ENCODE results near the gene ALKAL2. TPM values are rescaled to one million over a fixed set of nuclear protein-coding genes. Genes with fewer than 3 reads are reported as not detected.

ALKAL2 gene
- total and polyA plus RNA-seq, 2 donors (not counting 3 experiments of a cell fraction or from before 2014, with no cell fraction given) = not detected

DNA sequence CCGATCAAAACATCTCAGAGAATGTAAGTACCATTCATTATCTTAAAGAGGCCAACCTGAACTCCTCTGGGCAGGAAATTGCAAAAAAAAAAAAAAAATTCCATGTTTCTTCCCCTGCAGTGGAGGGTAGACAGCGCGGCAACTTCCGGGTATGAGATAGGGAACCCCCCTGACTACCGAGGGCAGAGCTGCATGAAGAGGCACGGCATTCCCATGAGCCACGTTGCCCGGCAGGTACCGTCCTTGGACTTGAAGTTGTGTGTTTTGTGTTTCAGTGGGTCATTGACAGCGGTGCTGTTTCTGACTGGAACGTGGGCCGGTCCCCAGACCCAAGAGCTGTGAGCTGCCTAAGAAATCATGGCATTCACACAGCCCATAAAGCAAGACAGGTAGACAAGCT, 16.0 kb downstream of the ALKAL2 start:
- Histone ChIP-seq H3K4me2 (ENCODE audit: insufficient read depth, low read length) (no peak overlapping the region), H3K4me1 (ENCODE audit: control insufficient read depth, extremely low read depth, insufficient read depth, low read length) (no peaks in the 10 kb centered on the region), H3K27me3 (ENCODE audit: control insufficient read depth in 2 of 2, insufficient read depth in 2 of 2, low read length in 2 of 2) (no peaks in the 10 kb centered on the region), H3K9me1 (replicated peaks; ENCODE audit: control insufficient read depth, extremely low read depth, insufficient read depth, low read length) (no peaks in the 10 kb centered on the region), H3K9me3 (replicated peaks; ENCODE audit: control insufficient read depth, insufficient read depth, low read length) (no peaks in the 10 kb centered on the region), H3K79me2 (ENCODE audit: control insufficient read depth, insufficient read depth, low read length) (peaks cover 81% of the 10 kb centered on the region), H3K4me3 (replicated peaks in 1 of 3; ENCODE audit: insufficient read depth in 1 of 3, low read depth in 1 of 3, low read length in 3 of 3) (no peak overlapping the region), H3K9ac (replicated peaks; ENCODE audit: extremely low read depth, insufficient read depth, low read length) (no peak overlapping the region), H2AFZ (ENCODE audit: low read depth, low read length) (no peak overlapping the region), H3K27ac (ENCODE audit: insufficient read depth, low read depth, low read length) (no peak overlapping the region), H3K36me3 (ENCODE audit: control insufficient read depth in 2 of 2, extremely low read depth in 1 of 2, insufficient read depth in 2 of 2, low read length in 2 of 2) (peaks cover 0 to 8% of the 10 kb centered on the region in 2 experiments), H4K20me1 (replicated peaks; ENCODE audit: control insufficient read depth, extremely low read depth, insufficient read depth, low read length) (peaks cover 2% of the 10 kb centered on the region)
- ChIA-PET CTCF (no interaction called here), POLR2A (interaction anchor here (0.7 kb wide), 1 partner anchor 35 kb away, joined by 3 read pairs; no protein-coding TSS in a partner anchor)
- FAIRE-seq (no peak), DNase-seq (ENCODE audit: low read depth, low spot score) (no peak)
- intact Hi-C loops (cut with micrococcal nuclease) = no loop called here
- no TSS peak for BruUV-seq (replicated peaks)
- TF ChIP-seq, protein P1, sequence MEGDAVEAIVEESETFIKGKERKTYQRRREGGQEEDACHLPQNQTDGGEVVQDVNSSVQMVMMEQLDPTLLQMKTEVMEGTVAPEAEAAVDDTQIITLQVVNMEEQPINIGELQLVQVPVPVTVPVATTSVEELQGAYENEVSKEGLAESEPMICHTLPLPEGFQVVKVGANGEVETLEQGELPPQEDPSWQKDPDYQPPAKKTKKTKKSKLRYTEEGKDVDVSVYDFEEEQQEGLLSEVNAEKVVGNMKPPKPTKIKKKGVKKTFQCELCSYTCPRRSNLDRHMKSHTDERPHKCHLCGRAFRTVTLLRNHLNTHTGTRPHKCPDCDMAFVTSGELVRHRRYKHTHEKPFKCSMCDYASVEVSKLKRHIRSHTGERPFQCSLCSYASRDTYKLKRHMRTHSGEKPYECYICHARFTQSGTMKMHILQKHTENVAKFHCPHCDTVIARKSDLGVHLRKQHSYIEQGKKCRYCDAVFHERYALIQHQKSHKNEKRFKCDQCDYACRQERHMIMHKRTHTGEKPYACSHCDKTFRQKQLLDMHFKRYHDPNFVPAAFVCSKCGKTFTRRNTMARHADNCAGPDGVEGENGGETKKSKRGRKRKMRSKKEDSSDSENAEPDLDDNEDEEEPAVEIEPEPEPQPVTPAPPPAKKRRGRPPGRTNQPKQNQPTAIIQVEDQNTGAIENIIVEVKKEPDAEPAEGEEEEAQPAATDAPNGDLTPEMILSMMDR (IDR thresholded peaks at IDR 0.05; ENCODE audit: extremely low read depth in 1 of 2, insufficient read depth in 1 of 2, low read depth in 1 of 2, low read length in 2 of 2) = no peak
- TF ChIP-seq, protein P2, sequence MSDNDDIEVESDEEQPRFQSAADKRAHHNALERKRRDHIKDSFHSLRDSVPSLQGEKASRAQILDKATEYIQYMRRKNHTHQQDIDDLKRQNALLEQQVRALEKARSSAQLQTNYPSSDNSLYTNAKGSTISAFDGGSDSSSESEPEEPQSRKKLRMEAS (IDR thresholded peaks at IDR 0.05; ENCODE audit: insufficient read depth, insufficient read length) = no peak
- no peak for TF ChIP-seq JUN (IDR thresholded peaks at IDR 0.05; ENCODE audit: borderline replicate concordance, insufficient read depth, insufficient read length, low read depth)
- TF ChIP-seq GATA2 (IDR thresholded peaks at IDR 0.05; ENCODE audit: insufficient read depth, insufficient read length, low read depth, low read length) = no peak
- no peak for TF ChIP-seq POLR2AphosphoS5 (IDR thresholded peaks at IDR 0.05; ENCODE audit: insufficient read depth, low read depth, low read length)
- no peak for TF ChIP-seq POLR2A (IDR thresholded peaks at IDR 0.05; ENCODE audit: low read depth, low read length)
- TF ChIP-seq FOS (IDR thresholded peaks at IDR 0.05; ENCODE audit: borderline replicate concordance, insufficient read depth, low read length) = no peak
- dilution Hi-C loops (cut with MboI; ENCODE audit: extremely low pct_ligation_motif_present, low sequenced_read_pairs) = no loop called here
